Activated CD8-positive, alpha-beta memory T cell treated with anti-CD3 and anti-CD28 coated beads, Interleukin-2, amount 50 U/mL, for 4 hours (primary cell): ENCODE data around the gene SNAP29.
"Not testable (repeated sequence)": the region's sequence is repeated elsewhere in the genome, so short reads cannot be mapped to it uniquely, and the experiment has no call there.

Source experiments
- DNase-seq: peaks from one replicate; pipeline ENCODE4 v3.0.0-alpha.2; 2020

SNAP29 gene

DNA sequence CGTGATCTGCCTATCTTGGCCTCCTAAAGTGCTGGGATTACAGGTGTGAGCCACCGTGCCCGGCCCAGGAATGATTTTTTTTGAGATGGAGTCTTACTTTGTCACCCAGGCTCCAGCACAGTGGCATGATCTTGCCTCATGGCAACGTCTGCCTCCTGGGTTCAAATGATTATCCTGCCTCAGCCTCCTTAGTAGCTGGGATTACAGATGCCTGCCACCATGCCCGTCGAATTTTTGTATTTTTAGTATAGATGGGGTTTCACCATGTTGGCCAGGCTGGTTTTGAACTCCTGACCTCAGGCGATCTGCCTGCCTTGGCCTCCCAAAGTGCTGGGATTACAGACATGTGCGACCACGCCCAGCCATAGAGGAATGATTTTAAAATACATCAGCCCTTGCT lies 76.2 kb downstream of the SNAP29 start:
- DNase-seq: not testable (repeated sequence)

DNA sequence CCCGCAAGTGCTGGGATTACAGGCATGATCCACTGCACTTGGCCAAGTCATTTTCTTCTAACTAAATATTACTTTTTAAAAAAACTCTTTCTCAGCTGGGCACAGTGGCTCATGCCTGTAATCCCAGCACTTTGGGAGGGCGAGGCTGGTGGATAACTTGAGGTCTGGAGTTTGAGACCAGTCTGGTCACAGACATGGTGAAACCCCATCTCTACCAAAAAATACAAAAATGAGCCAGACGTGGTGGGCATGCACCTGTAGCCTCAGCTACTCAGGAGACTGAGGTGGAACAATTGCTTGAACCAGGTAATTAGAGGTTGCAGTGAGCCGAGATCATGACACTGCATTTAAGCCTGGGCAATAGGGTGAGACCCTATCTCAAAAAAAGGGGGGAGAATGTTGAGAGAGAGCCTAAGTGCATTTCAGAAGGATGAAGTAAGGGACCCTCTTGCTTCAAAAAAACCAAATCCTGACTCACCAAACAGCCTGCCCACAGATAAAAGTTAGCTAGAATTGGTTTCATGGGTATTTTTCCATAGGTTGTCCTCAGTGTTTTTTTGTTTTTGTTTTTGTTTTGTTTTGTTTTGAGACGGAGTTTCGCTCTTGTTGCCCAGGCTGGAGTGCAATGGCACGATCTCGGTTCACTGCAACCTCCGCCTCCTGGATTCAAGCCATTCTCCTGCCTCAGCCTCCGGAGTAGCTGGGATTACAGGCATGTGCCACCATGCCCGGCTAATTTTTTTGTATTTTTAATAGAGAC lies 77.2 kb downstream of the SNAP29 start:
- not testable (repeated sequence) for DNase-seq

DNA sequence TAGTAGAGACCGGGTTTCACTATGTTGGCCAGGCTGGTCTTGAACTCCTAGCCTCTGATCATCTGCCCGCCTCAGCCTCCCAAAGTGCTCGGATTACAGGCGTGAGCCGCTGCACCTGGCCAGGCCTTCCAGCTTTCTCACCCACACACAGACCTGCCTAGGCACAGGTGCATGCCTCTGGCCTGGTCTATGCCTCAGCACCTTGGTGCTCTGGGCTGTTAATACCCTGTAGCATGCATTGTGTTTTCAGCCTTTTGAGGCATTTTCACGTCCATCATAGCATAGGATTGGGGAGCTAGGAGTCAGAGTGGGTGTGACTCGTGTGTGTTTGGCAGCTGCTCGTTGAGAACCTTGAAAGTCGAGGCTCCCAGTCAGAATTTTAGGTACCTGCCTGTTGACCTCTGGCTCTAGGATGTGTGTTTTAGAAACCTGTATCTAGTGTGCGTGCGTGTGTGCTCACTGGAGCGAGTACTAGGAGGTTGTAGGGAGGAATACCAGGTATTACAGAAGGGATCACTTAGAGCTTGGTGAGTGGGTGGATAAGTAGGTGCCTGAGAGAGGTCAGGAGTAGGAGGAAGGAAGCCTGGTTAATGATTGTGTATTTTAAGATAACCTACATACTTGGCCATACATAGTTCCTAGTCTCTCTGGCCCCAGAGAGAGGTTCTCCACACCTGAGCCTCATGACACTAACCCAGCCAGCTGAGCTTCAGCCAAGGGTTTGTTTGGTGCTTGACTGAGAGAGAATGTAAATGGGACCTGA lies 78.4 kb downstream of the SNAP29 start:
- no peak for DNase-seq

DNA sequence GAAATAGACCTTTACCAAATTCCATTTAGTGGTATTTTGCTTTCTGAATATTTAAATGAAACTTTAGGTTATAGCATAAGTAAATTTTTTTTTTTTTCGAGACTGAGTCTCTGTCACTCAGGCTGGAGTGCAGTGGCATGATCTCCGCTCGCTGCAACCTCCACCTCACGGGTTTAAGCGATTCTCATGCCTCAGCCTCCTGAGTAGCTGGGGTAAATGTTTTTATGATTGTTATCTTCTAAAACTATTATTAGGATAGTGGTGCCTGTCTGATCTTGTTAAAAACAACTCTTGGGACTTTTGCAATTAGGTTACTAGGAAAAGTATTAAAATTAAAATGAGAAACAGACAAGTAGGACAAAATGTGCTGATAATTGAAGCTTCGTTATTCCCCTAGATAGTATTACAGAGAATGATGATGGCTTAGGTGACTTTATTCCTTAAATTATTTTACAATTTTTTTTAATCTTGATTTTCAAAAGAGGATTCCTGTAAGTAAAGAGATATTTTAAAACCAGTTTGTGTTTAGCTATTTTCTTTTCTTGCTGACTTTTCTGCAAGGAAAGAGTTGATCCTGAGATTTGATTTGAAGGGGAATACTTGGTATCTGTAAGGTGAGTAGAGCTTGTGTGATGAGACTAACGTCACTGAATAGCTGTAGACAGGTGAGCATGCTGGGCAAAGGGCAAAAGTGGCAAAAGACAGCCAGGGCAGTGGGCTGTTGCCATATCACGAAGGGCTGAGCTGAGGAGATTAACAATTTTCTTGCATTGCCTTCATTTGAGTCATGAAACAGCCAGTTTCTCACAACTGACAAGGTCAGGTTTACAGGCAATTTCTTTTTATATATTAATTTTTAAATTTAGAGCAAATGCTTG lies 79.2 kb downstream of the SNAP29 start:
- DNase-seq: no peak

DNA sequence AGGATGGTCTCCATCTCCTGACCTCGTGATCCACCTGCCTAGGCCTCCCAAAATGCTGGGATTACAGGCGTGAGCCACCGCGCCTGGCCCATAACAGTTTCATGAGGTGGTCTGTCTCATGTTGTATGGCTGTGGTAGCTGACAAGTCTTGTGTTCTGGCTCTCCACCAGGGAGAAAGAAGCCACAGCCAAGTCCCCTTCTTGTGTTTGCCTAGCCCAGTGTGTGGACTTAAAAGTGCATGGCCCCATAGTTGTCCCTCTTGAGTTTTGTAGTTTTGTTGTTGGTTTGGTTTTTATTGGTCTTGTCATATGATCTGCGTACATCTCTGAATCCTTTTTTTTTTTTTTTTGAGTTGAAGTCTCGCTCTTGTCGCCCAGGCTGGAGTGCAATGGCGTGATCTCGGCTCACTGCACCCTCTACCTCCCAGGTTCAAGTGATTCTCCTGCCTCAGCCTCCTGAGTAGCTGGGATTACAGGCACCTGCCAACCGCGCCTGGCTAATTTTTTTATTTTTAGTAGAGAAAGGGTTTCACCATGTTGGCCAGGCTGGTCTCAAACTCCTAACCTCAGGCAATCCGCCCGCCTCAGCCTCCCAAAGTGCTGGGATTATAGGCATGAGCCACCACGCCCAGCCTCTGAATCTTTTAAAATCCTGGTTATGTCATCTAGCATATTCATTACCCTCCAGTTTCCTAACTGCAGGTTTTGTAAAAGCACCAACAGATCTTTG lies 80.8 kb downstream of the SNAP29 start:
- DNase-seq: not testable (repeated sequence)

DNA sequence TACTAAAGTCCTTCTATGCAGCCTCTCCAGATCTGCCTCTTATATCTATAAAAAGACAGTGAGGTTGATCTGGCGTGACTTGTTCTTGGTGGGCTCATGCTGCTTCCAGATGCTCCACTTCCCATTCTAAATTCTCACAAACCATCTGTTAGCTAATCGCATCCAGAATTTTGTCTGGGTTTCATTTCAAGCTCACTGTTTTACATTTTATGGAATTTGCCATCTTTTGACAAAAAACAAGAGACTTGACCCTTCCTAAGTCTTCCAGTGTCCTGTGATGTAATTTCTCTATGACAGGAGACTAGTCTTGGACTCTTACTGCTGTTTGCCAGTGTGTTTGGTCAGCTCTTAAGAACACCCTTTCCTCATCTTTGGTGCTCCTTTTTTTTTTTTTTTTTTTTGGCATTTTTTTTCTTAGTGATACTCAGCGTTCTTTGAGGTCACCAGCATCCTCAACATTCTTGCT lies 81.4 kb downstream of the SNAP29 start:
- DNase-seq: no peak
